Fibroblast of skin of left quadriceps (primary cell): ENCODE measurements around the gene MINDY4.

ENCODE experiments used
- DNase-seq, 2 experiments: peaks; one replicate each; pipeline ENCODE4 v3.0.0-alpha.2; 2013; ENCODE audit warnings: low read depth in 2 of 2

Gene MINDY4

GRCh38 chr7:30771174-30771879 is at the start of gene MINDY4:
Gene MINDY4 (plus strand): TSS chr7:30771417. CDS start chr7:30771494, 77 bp downstream.
- peak; percentile 42 to 43 for DNase-seq

- DNase-seq, result no peak
These were observed 49.0 kb upstream of the MINDY4 start for GRCh38 chr7:30722187-30722586.

GRCh38 chr7:30722671-30723070 is 48.5 kb upstream of the MINDY4 start:
- no peak for DNase-seq

- DNase-seq, result no peak
These were observed 47.4 kb upstream of the MINDY4 start for GRCh38 chr7:30723776-30724175.

GRCh38 chr7:30726296-30727006 is 44.8 kb upstream of the MINDY4 start:
- DNase-seq, result no peak

- no peak for DNase-seq
These were observed 43.9 kb upstream of the MINDY4 start for GRCh38 chr7:30727061-30727945.

- DNase-seq, result no peak
These were observed 42.6 kb upstream of the MINDY4 start for GRCh38 chr7:30728591-30729100.

GRCh38 chr7:30729642-30730041 is 41.6 kb upstream of the MINDY4 start:
- DNase-seq, result no peak

GRCh38 chr7:30730097-30730496 is 41.1 kb upstream of the MINDY4 start:
- DNase-seq, result no peak

- no peak for DNase-seq
These were observed 40.2 kb upstream of the MINDY4 start for GRCh38 chr7:30730996-30731395.

- no peak for DNase-seq
These were observed 39.6 kb upstream of the MINDY4 start for GRCh38 chr7:30731581-30731980.

- no peak for DNase-seq
These were observed 38.6 kb upstream of the MINDY4 start for GRCh38 chr7:30732606-30733005.

GRCh38 chr7:30733216-30733615 is 38.0 kb upstream of the MINDY4 start:
- DNase-seq, result no peak

- DNase-seq, result no peak
These were observed 37.5 kb upstream of the MINDY4 start for GRCh38 chr7:30733691-30734090.

GRCh38 chr7:30734497-30734896 is 36.7 kb upstream of the MINDY4 start:
- DNase-seq, result no peak

- no peak for DNase-seq
These were observed 35.6 kb upstream of the MINDY4 start for GRCh38 chr7:30735631-30736030.

GRCh38 chr7:30736291-30736690 is 34.9 kb upstream of the MINDY4 start:
- DNase-seq, result no peak

GRCh38 chr7:30738026-30738915 is 32.9 kb upstream of the MINDY4 start:
- DNase-seq, result no peak

GRCh38 chr7:30739691-30740090 is 31.5 kb upstream of the MINDY4 start:
- no peak for DNase-seq

GRCh38 chr7:30740417-30741181 is 30.6 kb upstream of the MINDY4 start:
- peak; percentile 17 to 24 for DNase-seq
